A549 (cell line): Measurements from ENCODE around the gene TM4SF4. TPM values are rescaled to one million over a fixed set of nuclear protein-coding genes. Genes with fewer than 3 reads are reported as not detected.

Source experiments
- ATAC-seq, 2 experiments: fragments of 200-7000 bp in 1 of 2; fragments of >200 bp in 1 of 2; cut with Nextera tagmentation in 1 of 2; cut with Tn5 transposase in 1 of 2; 3 replicates each; pipeline versions ENCODE4 v1.8.0 to v1.9.1; 2018 to 2020; ENCODE audit warnings: mild to moderate bottlenecking in 1 of 2, moderate library complexity in 1 of 2
- CTCF ChIA-PET: fragments of 300-600 bp; sonication (Branson Sonifier 250); formaldehyde crosslinking; extraction: SDS; loops from one replicate; lab custom pipeline; 2021; ENCODE audit warnings: antibody characterized with exemption, inconsistent platforms; lab: Yijun Ruan, JAX
- POLR2A ChIA-PET: fragments of 350-600 bp; formaldehyde crosslinking; extraction: SDS; loops from one replicate; lab custom pipeline; 2021; ENCODE audit warnings: antibody characterized with exemption, inconsistent platforms; lab: Yijun Ruan, JAX
- DNase-seq, 2 experiments: peaks; one replicate each; pipeline versions ENCODE4 v3.0.0 to v3.0.0-alpha.2; 2011 to 2016; ENCODE audit warnings: low read depth in 1 of 2, low spot score in 1 of 2
- FAIRE-seq: peaks from 2 replicates; lab custom pipeline; 2011; peaks lifted over from hg19 to GRCh38; lab: Jason Lieb, UNC
- H3K27ac ChIP-seq, 2 experiments: fragments of >200 bp; sonication (Bioruptor Twin); formaldehyde crosslinking; 3 replicates each; pipeline ENCODE4 v1.5.1; 2016 to 2017
- H3K4me1 ChIP-seq: fragments of >200 bp; sonication (Bioruptor Twin); formaldehyde crosslinking; 3 replicates; pipeline ENCODE4 v1.6.1; 2016
- H3K4me2 ChIP-seq: fragments of >200 bp; sonication (Bioruptor Twin); formaldehyde crosslinking; 3 replicates; pipeline ENCODE4 v1.6.1; 2016
- H3K4me3 ChIP-seq: fragments of >200 bp; sonication (Bioruptor Twin); formaldehyde crosslinking; 3 replicates; pipeline ENCODE4 v1.5.1; 2016
- H3K9me3 ChIP-seq: fragments of >200 bp; sonication (Bioruptor Twin); formaldehyde crosslinking; 3 replicates; pipeline ENCODE4 v1.6.1; 2016
- CEBPB ChIP-seq, 2 experiments: fragments of >200 bp in 1 of 2; sonication (Bioruptor Twin) in 1 of 2; formaldehyde crosslinking in 1 of 2; IDR thresholded peaks; 2 replicates each; pipeline ENCODE4 v1.6.1; 2012 to 2016
- CHD2 ChIP-seq: fragments of 150-350 bp; IDR thresholded peaks from 2 replicates; pipeline ENCODE4 v1.6.1; 2014; ENCODE audit warnings: low read length; ENCODE audit not compliant: partially characterized antibody
- CHD4 ChIP-seq: fragments of 200-600 bp; sonication (generic); IDR thresholded peaks from 2 replicates; pipeline ENCODE4 v1.6.1; 2016; ENCODE audit warnings: antibody characterized with exemption, mild to moderate bottlenecking, borderline replicate concordance
- EHF ChIP-seq: fragments of 250-450 bp; sonication (Bioruptor Pico); IDR thresholded peaks from 2 replicates; pipeline ENCODE4 v1.5.0; 2020; ENCODE audit warnings: mild to moderate bottlenecking
- ELK1 ChIP-seq: fragments of 150-350 bp; IDR thresholded peaks from 2 replicates; pipeline ENCODE4 v1.6.1; 2014; ENCODE audit warnings: low read depth, mild to moderate bottlenecking, low read length
- FOSL2 ChIP-seq, 2 experiments: fragments of 450-650 bp in 1 of 2; fragments of >200 bp in 1 of 2; sonication (Bioruptor Twin) in 1 of 2; formaldehyde crosslinking; IDR thresholded peaks; 2 replicates each; pipeline versions ENCODE4 v1.5.0 to v1.6.1; 2016 to 2020; ENCODE audit warnings: mild to moderate bottlenecking in 1 of 2, moderate library complexity in 1 of 2
- FOXS1 ChIP-seq: fragments of 250-450 bp; sonication (Bioruptor Pico); IDR thresholded peaks from 2 replicates; pipeline ENCODE4 v1.5.0; 2020; ENCODE audit warnings: mild to moderate bottlenecking, moderate library complexity
- GATA3 ChIP-seq: IDR thresholded peaks from 2 replicates; pipeline ENCODE4 v1.6.1; 2012; ENCODE audit warnings: borderline replicate concordance
- HDAC2 ChIP-seq: fragments of 200-600 bp; sonication (generic); IDR thresholded peaks from 2 replicates; pipeline ENCODE4 v1.6.1; 2016
- HES2 ChIP-seq: fragments of >200 bp; sonication (Bioruptor Twin); formaldehyde crosslinking; IDR thresholded peaks from 2 replicates; pipeline ENCODE4 v1.6.1; 2016
- HEYL ChIP-seq: fragments of 250-450 bp; sonication (Bioruptor Pico); IDR thresholded peaks from 2 replicates; pipeline ENCODE4 v1.8.0; 2021; ENCODE audit warnings: mild to moderate bottlenecking, moderate library complexity
- HMGXB4 ChIP-seq: fragments of 250-450 bp; sonication (Bioruptor Pico); IDR thresholded peaks from 2 replicates; pipeline ENCODE4 v1.5.0; 2021; ENCODE audit warnings: mild to moderate bottlenecking, moderate library complexity, borderline replicate concordance
- HOXA7 ChIP-seq: fragments of 250-450 bp; sonication (Bioruptor Pico); IDR thresholded peaks from 2 replicates; pipeline ENCODE4 v1.5.0; 2020; ENCODE audit warnings: mild to moderate bottlenecking, moderate library complexity
- JUNB ChIP-seq: fragments of >200 bp; sonication (Bioruptor Twin); formaldehyde crosslinking; IDR thresholded peaks from 2 replicates; pipeline ENCODE4 v1.6.1; 2016
- KDM5A ChIP-seq: fragments of 200-600 bp; sonication (generic); IDR thresholded peaks from 2 replicates; pipeline ENCODE4 v1.6.1; 2016; ENCODE audit warnings: antibody characterized with exemption, mild to moderate bottlenecking
- MAFK ChIP-seq: fragments of 450-650 bp; IDR thresholded peaks from 2 replicates; pipeline ENCODE4 v1.6.1; 2014; ENCODE audit not compliant: partially characterized antibody
- MAZ ChIP-seq: fragments of 150-350 bp; IDR thresholded peaks from 2 replicates; pipeline ENCODE4 v1.6.1; 2014; ENCODE audit warnings: antibody characterized with exemption, low read depth, low read length, borderline replicate concordance
- NR3C1 ChIP-seq: fragments of >200 bp; sonication (Bioruptor Twin); formaldehyde crosslinking; IDR thresholded peaks from 3 replicates; pipeline ENCODE4 v1.6.1; 2017
- RCOR1 ChIP-seq: fragments of 150-350 bp; IDR thresholded peaks from 2 replicates; pipeline ENCODE4 v1.6.1; 2014; ENCODE audit warnings: antibody characterized with exemption, low read length, low read depth
- SMC3 ChIP-seq: fragments of >200 bp; sonication (Bioruptor Twin); formaldehyde crosslinking; IDR thresholded peaks from 3 replicates; pipeline ENCODE4 v1.6.1; 2018; ENCODE audit warnings: inconsistent platforms
- SREBF2 ChIP-seq: fragments of 450-650 bp; IDR thresholded peaks from 2 replicates; pipeline ENCODE4 v1.6.1; 2014; ENCODE audit warnings: mild to moderate bottlenecking, moderate library complexity
- TFCP2L1 ChIP-seq: fragments of 250-450 bp; sonication (Bioruptor Pico); IDR thresholded peaks from 2 replicates; pipeline ENCODE4 v1.5.0; 2021; ENCODE audit warnings: mild to moderate bottlenecking
- ZC3H11A ChIP-seq: fragments of 450-650 bp; IDR thresholded peaks from 2 replicates; pipeline ENCODE4 v1.6.1; 2014; ENCODE audit warnings: antibody characterized with exemption, mild to moderate bottlenecking
- whole genome bisulfite sequencing: methylation state at CpG from one replicate; pipeline ENCODE4 v1.1.6; 2017; ENCODE audit errors: missing lambda C conversion rate; 5-methylcytosine and 5-hydroxymethylcytosine counted together
- polyA plus RNA-seq, 4 experiments: library from polyadenylated mRNA; depleted of rRNA in 3 of 4; stranded (reverse); fragments of >200 nt; fragmentation: RNase III in 1 of 4; extraction: RNeasy Plus Mini Kit Qiagen cat#74134 plus additional on column Dnase treatment in 1 of 4; gene quantifications; 2 replicates in 3 of 4; 3 replicates in 1 of 4; pipeline ENCODE4 v1.2.3, GENCODE V29; 2011 to 2017

TM4SF4 gene
- polyA plus RNA-seq, 2 of the 4 experiments (the other 2 are of a cell fraction), result 17.4 to 45.2 TPM

- H3K9me3 ChIP-seq, result no peaks in the 10 kb centered on the region
- no peak for DNase-seq
- no peak overlapping the region for H3K27ac ChIP-seq
- peaks cover 6% of the 10 kb centered on the region; the same call in 2 of the 3 replicates for H3K4me1 ChIP-seq
- ChIA-PET CTCF (interaction anchor here (0.9 to 1.4 kb wide), 4 partner anchors 14 to 310 kb away, joined by 3 to 7 read pairs (median 4); no protein-coding TSS in a partner anchor), POLR2A (no interaction called here)
- FAIRE-seq, result no peak
- TF ChIP-seq ELK1 (no peak), CHD2 (no peak), NR3C1 (no peak), KDM5A (no peak), GATA3 (no peak), MAFK (no peak), JUNB (no peak), HDAC2 (no peak), CHD4 (no peak)
- WGBS, result 50% methylated on average over 4 of the region's 4 CpGs
- no peak for ATAC-seq
- H3K4me3 ChIP-seq, result no peak overlapping the region
- no peak overlapping the region for H3K4me2 ChIP-seq
Observed at GRCh38 chr3:149497966-149498670, 23.6 kb downstream of the TM4SF4 start.

- POLR2A ChIA-PET, result no interaction called here
- ATAC-seq, result peak in 1 of 2 experiments; percentile 21; a peak in 1 of 6 replicates
- TF ChIP-seq CHD2 (no peak), TFCP2L1 (CRISPR knock-in tag) (no peak), FOXS1 (CRISPR knock-in tag) (no peak), EHF (CRISPR knock-in tag) (no peak), SMC3 (no peak), HMGXB4 (CRISPR knock-in tag) (no peak)
- Histone ChIP-seq H3K4me3 (no peak overlapping the region), H3K4me1 (peaks cover 2% of the 10 kb centered on the region; the same call in 1 of the 3 replicates), H3K27ac (no peak overlapping the region), H3K4me2 (no peak overlapping the region), H3K9me3 (no peaks in the 10 kb centered on the region)
- FAIRE-seq, result no peak
- CTCF ChIA-PET, result interaction anchor here (1.3 to 2.7 kb wide), 7 partner anchors 11 to 382 kb away, joined by 3 to 14 read pairs (median 5); no protein-coding TSS in a partner anchor
- DNase-seq, result no peak
- WGBS, result 78% methylated on average over 1 of the region's 1 CpG
Observed at GRCh38 chr3:149501524-149501923, 27.0 kb downstream of the TM4SF4 start.

GRCh38 chr3:149502438-149502837 is 27.9 kb downstream of the TM4SF4 start:
- Histone ChIP-seq H3K9me3 (no peaks in the 10 kb centered on the region), H3K4me1 (peaks cover 8% of the 10 kb centered on the region; the same call in 1 of the 3 replicates), H3K4me2 (no peak overlapping the region)
- 92% methylated on average over 3 of the region's 3 CpGs for WGBS
- no peak for TF ChIP-seq MAZ
- no peak for TF ChIP-seq HEYL
- TF ChIP-seq FOSL2 (IDR thresholded peaks at IDR 0.05), result no peak
- TF ChIP-seq FOSL2 (CRISPR knock-in tag; IDR thresholded peaks at IDR 0.05), result no peak
- no peak for TF ChIP-seq ZC3H11A
- TF ChIP-seq HES2, result no peak
- no peak for TF ChIP-seq RCOR1
- TF ChIP-seq HMGXB4 (CRISPR knock-in tag), result no peak
- TF ChIP-seq SREBF2, result no peak
- no peak for TF ChIP-seq HOXA7 (CRISPR knock-in tag)
- TF ChIP-seq CEBPB (IDR thresholded peaks at IDR 0.05), result no peak
- TF ChIP-seq, all 56 proteins: peak for 0
- no peak for FAIRE-seq
- ChIA-PET POLR2A (no interaction called here), CTCF (interaction anchor here (0.6 to 2.7 kb wide), 8 partner anchors 10 to 383 kb away, joined by 3 to 14 read pairs (median 4); no protein-coding TSS in a partner anchor)
- ATAC-seq, result no peak
- Histone ChIP-seq H3K27ac (no peak overlapping the region), H3K4me3 (no peak overlapping the region)
- no peak for DNase-seq
